ENCODE measurements around the gene SCARB1.

- no peak for TF ChIP-seq BRF2 (IDR thresholded peaks at IDR 0.05; ENCODE audit: borderline replicate concordance, insufficient read depth, insufficient read length)
- no peak for TF ChIP-seq ELF1 (tag; IDR thresholded peaks at IDR 0.05)
- TF ChIP-seq CTCF (IDR thresholded peaks at IDR 0.05 in 2 of 3, conservative IDR thresholded peaks at IDR 0.05 in 1 of 3; ENCODE audit: insufficient read depth in 2 of 3, low read depth in 1 of 3, low read length in 3 of 3) = no peak
- no peak for TF ChIP-seq CHD7 (IDR thresholded peaks at IDR 0.05; ENCODE audit: low read depth, low read length)
- no peak for TF ChIP-seq EZH2 (IDR thresholded peaks at IDR 0.05; ENCODE audit: borderline replicate concordance, low read depth, low read length)
- TF ChIP-seq TARDBP (IDR thresholded peaks at IDR 0.05) = no peak
- TF ChIP-seq HBP1 (CRISPR knock-in tag; IDR thresholded peaks at IDR 0.05) = no peak
- TF ChIP-seq CHD2 (IDR thresholded peaks at IDR 0.05; ENCODE audit: low read depth, low read length) = no peak
- no peak for TF ChIP-seq MTA1 (IDR thresholded peaks at IDR 0.05; ENCODE audit: borderline replicate concordance)
- no peak for TF ChIP-seq CBFB (CRISPR knock-in tag; IDR thresholded peaks at IDR 0.05)
Measured at GRCh38 chr12:124842800-124843510, 20.7 kb downstream of the SCARB1 start.
